Gastroesophageal sphincter (tissue), 3 donors: ENCODE measurements around the gene LSAMP.

Experiments
- POLR2AphosphoS5 ChIP-seq: sonication (generic); formaldehyde crosslinking; IDR thresholded peaks from one replicate; pipeline ENCODE4 v1.6.1; 2017; ENCODE audit warnings: antibody characterized with exemption
- TF ChIP-seq, protein P1 (sequence below), 4 experiments: fragments of 200-600 bp in 2 of 4; fragments of 450-650 bp in 2 of 4; sonication (generic) in 1 of 4; IDR thresholded peaks; one replicate each; pipeline ENCODE4 v1.5.1; 2017 to 2019; ENCODE audit warnings: antibody characterized with exemption in 4 of 4, mild to moderate bottlenecking in 2 of 4, moderate library complexity in 2 of 4

DNA sequence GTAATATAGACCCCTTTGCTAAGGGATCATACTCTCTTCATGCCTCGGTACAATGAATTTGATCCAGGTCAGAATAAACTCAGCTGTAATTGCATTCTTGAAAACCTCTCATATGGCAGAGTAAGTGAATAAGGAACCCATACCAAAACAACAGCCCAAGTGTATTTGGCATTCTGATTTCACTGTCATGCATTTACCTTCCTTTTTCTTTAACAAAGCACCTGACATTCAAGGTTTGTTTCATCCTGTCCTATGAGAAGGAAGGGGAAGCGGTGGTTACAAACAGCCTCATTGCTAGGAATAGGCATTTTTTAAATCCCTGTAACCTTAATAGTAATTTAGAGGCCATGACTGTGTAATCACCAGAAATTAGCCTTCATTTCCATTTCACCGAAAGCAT is 97.1 kb downstream of the LSAMP start:
- TF ChIP-seq, protein P1, sequence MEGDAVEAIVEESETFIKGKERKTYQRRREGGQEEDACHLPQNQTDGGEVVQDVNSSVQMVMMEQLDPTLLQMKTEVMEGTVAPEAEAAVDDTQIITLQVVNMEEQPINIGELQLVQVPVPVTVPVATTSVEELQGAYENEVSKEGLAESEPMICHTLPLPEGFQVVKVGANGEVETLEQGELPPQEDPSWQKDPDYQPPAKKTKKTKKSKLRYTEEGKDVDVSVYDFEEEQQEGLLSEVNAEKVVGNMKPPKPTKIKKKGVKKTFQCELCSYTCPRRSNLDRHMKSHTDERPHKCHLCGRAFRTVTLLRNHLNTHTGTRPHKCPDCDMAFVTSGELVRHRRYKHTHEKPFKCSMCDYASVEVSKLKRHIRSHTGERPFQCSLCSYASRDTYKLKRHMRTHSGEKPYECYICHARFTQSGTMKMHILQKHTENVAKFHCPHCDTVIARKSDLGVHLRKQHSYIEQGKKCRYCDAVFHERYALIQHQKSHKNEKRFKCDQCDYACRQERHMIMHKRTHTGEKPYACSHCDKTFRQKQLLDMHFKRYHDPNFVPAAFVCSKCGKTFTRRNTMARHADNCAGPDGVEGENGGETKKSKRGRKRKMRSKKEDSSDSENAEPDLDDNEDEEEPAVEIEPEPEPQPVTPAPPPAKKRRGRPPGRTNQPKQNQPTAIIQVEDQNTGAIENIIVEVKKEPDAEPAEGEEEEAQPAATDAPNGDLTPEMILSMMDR (IDR thresholded peaks at IDR 0.05), result no peak
- TF ChIP-seq POLR2AphosphoS5, result no peak
